HG03354 (cell line): Measurements from ENCODE around the gene PLEKHA4.
"Not testable (repeated sequence)": the region's sequence is repeated elsewhere in the genome, so short reads cannot be mapped to it uniquely, and the experiment has no call there.

ENCODE experiments used
- ATAC-seq: cut with Tn5 transposase; IDR thresholded peaks from one replicate; pipeline ENCODE4 v1.9.1; 2021; ENCODE audit warnings: mild to moderate bottlenecking; ENCODE audit not compliant: unreplicated experiment, poor library complexity, severe bottlenecking

PLEKHA4 gene

GRCh38 chr19:48871471-48872181 lies 3.2 kb upstream of the PLEKHA4 start:
- not testable (repeated sequence) for ATAC-seq

GRCh38 chr19:48870048-48870447 lies 1.6 kb upstream of the PLEKHA4 start:
- no peak for ATAC-seq

- ATAC-seq = no peak
These were observed 687 bp downstream of the PLEKHA4 start for GRCh38 chr19:48867746-48868113.

- ATAC-seq = no peak
These were observed 1.2 kb downstream of the PLEKHA4 start for GRCh38 chr19:48867123-48867745.

- no peak for ATAC-seq
These were observed 1.7 kb downstream of the PLEKHA4 start for GRCh38 chr19:48866692-48867091.

GRCh38 chr19:48862827-48863226 lies 5.6 kb downstream of the PLEKHA4 start:
- ATAC-seq = no peak

GRCh38 chr19:48861313-48861712 lies 7.1 kb downstream of the PLEKHA4 start:
- ATAC-seq = no peak

- ATAC-seq = peak; percentile 68
These were observed 8.5 kb downstream of the PLEKHA4 start for GRCh38 chr19:48859711-48860572.

- no peak for ATAC-seq
These were observed 9.3 kb downstream of the PLEKHA4 start for GRCh38 chr19:48858984-48859710.

GRCh38 chr19:48856921-48857320 lies 11.5 kb downstream of the PLEKHA4 start:
- no peak for ATAC-seq

GRCh38 chr19:48854103-48854502 lies 14.3 kb downstream of the PLEKHA4 start:
- ATAC-seq = no peak

- no peak for ATAC-seq
These were observed 14.9 kb downstream of the PLEKHA4 start for GRCh38 chr19:48853483-48853882.

GRCh38 chr19:48852292-48852691 lies 16.1 kb downstream of the PLEKHA4 start:
- ATAC-seq = no peak

- ATAC-seq = not testable (repeated sequence)
These were observed 21.8 kb downstream of the PLEKHA4 start for GRCh38 chr19:48846659-48847058.

GRCh38 chr19:48845384-48845783 lies 23.0 kb downstream of the PLEKHA4 start:
- no peak for ATAC-seq

GRCh38 chr19:48844472-48844871 lies 23.9 kb downstream of the PLEKHA4 start:
- ATAC-seq = no peak

GRCh38 chr19:48842789-48843162 lies 25.6 kb downstream of the PLEKHA4 start:
- no peak for ATAC-seq

- no peak for ATAC-seq
These were observed 26.8 kb downstream of the PLEKHA4 start for GRCh38 chr19:48841571-48841970.

GRCh38 chr19:48841047-48841446 lies 27.4 kb downstream of the PLEKHA4 start:
- ATAC-seq = no peak

- no peak for ATAC-seq
These were observed 30.7 kb downstream of the PLEKHA4 start for GRCh38 chr19:48837687-48838086.
